Non-pigmented ciliary epithelial cell (primary cell): ENCODE measurements around the gene ZNF213.
"Not testable (repeated sequence)": the region's sequence is repeated elsewhere in the genome, so short reads cannot be mapped to it uniquely, and the experiment has no call there.

Source experiments
- DNase-seq: peaks from one replicate; pipeline ENCODE4 v3.0.0-alpha.2; 2010; ENCODE audit warnings: low read depth

ZNF213 gene

DNA sequence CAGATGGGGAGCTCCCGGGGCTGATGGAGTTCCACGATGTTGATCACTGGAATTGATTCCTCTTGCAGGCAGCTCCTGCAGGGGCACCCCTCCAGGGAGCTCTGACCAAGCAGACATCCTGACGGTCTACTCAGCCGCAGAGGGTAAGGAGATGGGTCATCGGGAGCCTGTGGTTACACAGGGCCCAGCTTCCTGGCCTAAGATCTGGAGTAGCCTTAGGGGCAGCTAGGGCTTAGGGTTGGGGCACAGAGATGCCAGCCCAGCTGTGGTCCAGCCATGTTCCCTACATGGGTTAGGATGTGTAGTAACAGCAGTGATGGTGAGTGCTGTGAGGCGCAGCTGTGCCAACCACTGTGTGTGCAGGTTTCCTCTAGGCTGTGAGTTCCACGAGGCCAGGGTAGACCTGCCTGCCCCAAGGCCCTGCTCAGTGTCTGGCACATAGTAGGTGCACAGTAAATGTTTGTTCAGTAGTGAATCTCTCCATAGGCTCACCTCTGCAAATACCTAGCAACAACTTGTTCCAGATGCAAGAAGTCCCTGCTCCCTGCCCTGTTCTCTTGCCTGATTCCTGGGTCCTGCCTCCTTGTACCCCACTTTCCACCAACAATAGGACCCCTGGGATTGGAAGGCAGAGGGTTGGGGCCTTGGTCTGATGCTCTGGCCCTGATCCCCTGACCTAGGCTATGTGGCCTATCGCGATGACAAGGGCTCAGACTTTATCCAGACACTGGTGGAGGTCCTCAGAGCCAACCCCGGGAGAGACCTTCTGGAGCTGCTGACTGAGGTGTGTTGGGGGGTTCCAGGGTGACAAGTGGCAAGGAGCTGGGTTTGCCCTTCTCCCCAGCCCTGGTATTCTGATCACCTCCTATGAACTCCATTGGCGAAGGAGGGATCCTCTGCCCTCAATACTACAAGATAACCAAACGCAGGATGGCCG lies 13.7 kb downstream of the ZNF213 start:
- DNase-seq: no peak

DNA sequence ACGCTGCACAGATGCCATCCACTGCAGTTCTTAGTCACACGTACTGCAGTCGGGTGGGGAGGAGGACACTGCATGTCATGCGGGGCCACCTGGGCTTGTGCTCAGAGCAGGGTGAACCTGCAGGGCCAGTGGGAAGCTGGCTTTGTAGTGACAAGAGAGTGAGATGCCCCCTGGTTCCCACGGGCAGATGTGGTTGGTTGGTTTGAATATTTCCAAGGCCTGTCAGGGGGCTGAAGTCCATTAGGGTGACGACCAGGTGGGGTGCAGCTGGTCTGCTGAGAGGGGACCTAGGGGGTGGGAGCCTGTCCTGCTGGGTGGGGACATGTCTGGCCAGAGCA lies 14.3 kb downstream of the ZNF213 start:
- no peak for DNase-seq

DNA sequence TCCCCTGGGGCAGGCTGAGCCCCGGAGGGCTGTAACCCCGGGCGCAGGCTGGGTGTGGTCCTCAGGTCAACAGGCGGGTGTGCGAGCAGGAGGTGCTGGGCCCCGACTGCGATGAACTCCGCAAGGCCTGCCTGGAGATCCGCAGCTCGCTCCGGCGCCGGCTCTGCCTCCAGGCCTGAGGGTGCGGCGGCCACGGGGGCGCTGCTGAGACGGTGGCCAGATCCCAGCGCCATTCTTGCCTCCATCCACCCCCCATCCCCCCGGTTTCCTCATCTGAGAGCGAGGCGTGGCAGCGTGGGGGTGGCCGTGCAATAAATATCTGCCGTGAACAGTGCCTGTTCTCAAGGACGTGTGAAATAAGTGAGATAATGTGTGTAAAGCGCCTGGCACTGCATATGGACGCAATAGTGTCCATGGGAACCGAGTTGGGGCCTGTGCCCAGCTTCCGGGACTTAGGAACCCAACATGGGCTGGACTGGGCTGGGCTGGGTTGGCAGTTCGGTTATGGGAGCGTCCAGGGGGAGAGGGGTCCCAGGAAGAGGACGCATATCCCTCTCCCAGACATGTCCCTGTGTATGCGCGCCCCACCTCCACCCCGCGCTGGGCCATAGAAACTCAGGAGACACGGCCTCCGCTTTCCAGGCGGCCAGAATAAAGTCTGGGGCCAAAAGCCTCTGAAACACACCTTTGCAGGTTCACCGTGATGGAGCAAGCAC lies 15.0 kb downstream of the ZNF213 start:
- DNase-seq: no peak

DNA sequence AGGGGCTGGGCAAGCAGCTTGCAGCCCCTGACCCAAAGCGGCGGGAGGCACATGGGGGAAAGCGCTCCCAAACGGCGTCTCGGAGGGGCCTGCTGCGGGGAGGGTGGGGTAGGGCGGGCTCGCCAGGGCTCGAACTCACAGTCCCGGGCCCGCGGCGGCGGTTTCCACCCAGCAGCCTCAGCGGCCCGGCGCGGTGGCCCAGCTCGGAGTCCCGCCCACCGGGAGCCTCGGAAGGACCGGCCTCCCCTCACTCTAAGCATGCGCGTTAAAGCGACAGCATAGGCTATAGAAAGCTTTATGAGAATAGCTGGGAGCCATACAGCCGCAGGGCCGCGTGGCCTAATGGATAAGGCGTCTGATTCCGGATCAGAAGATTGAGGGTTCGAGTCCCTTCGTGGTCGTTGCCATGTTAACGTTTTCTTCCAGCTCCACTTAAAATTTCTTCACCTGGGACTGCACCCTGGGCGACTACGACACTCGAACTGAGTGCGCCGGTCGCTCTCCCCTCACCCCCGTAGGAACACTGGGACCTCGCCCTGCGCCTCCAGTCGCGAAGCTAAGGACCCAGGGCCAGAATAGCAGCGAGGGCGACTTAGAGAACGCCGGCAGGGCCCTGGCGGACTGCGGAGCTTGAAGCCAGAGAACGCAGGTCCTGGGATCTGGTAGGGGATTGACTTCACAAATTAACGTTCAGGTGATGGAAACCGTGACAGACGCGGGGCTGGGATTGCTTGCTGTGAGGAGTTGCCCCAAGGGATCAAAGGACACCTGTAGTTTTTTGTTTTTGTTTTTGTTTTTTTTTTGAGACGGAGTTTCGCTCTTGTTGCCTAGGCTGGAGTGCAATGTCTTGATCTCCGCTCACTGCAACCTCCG lies 15.8 kb downstream of the ZNF213 start:
- DNase-seq: no peak

DNA sequence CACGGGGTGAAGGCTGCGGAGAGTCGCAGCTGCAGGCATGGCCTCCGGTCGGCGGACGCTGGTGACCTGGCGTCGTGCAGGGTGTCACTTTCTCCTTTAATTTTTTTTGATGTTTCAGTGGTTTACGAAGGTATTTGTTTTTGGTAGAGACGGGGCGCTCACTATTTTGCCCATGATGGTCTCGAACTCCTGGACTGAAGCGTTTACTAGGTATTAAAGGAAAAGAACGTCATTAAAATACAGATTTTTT lies 17.1 kb downstream of the ZNF213 start:
- DNase-seq: no peak

DNA sequence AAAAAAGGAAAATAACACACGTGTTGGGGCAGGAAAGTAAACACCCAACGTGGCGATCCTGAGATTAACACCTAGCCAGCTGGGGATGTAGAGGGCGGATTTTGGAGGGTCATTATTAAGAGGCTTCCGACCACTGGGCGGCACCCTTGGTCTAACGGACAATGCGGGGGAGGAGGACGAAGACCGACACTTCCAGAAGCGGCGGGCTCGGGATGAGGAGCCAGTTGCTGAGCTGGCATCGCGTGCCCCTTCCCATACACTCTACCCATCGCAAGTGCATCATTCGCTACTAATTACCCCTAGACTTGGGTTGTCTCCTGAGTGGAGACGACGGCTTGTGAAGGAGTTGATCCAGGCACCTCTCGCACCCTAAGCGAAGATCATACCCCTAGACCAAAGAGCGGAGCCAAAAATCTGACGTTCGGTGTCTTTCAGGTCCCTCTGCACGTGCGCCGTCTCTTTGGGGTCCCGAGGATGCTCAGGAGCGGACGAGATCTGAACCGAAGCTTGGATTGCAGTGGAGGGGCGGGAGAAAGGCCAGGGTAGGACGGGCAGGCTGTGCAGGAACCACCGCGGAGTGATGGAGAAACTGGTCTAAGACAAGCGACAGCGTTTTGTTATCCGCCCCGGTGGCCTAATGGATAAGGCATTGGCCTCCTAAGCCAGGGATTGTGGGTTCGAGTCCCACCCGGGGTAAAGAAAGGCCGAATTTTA lies 17.6 kb downstream of the ZNF213 start:
- DNase-seq: no peak

DNA sequence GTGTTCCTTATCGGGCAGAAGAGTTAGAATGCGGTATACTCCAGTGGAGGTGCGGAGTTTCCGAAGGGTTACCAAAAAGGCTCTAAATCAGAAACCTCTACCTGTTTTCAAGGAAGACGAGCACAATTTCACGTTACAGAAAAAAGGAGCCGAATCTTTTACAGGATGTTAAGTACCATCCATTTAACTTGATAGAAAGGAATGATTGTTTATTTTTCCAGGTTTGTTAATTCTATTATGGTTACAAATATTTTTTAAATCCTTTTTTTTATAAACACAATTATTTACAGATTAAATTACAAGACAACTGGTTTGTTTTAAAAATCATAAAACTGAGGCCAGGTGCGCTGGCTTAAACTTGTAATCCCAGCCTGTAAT lies 18.2 kb downstream of the ZNF213 start:
- no peak for DNase-seq

DNA sequence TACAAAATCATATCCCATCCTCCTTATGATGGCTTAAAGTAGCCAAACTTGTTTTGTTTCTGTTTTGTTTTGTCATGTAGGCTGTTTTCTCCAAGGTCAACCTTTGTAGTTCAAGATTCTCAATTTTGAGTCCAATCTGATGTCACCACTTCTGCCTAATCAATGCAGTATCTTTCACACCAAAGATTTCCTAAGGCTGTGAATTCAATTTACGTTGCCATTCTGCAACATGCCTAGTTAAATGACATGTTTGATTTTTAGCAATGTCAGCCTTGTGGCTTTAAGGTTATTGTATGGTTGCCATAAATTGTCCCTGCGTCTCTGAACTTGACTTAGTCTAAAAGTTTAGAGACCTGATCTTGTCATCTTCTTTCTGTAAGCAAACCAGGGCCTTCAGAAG lies 20.4 kb downstream of the ZNF213 start:
- no peak for DNase-seq

DNA sequence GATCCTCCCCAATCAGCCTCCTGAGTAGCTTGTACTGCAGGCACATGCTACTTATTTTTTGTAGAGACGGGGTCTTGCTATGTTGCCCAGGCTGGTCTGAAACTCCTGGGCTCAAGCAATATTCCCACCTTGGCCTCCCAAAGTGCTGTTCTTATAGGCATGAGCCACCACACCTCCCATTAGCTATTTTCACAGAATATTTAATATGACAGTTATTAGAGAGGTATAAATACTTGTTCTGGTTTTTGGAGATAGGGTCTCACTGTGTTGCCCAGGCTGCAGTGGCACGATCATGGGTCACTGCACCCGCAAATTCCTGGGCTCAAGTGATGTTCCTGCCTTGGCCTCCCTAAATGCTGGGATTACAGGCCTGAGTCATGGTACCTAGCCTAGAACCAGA lies 21.1 kb downstream of the ZNF213 start:
- no peak for DNase-seq

DNA sequence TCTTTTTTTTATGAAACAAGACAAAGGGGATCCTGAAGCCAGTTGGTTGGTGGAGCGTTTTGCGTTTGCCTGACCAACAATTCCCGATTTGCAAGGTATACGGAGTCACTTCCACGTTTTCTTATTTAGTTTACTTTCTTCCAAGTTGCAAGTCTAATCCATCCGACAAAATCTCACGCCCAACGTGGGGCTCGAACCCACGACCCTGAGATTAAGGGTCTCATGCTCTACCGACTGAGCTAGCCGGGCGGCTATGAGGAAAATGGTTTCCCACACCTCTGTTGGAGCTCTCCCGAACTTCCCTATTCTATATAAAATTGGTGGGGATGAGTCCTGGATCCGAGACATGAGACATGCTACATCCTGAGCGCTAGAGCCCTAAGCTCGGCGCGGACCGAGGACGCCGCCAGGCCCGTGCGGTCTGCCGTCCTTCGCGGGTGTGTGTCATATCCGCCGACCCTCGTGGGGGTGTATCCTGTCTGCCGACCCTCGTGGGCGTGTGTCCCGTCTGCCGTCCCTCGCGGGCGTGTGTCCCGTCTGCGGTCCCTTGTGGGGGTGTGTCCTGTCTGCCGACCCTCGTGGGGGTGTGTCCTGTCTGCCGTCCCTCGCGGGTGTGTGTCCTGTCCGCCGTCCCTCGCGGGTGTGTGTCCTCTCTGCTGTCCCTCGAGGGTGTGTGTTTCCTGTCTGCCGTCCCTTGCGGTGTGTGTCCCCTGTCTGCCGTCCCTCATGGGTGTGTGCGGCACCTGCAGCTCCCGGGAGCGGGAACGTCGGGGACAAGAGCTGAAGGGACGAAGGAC lies 22.6 kb downstream of the ZNF213 start:
- peak; percentile 97 for DNase-seq

DNA sequence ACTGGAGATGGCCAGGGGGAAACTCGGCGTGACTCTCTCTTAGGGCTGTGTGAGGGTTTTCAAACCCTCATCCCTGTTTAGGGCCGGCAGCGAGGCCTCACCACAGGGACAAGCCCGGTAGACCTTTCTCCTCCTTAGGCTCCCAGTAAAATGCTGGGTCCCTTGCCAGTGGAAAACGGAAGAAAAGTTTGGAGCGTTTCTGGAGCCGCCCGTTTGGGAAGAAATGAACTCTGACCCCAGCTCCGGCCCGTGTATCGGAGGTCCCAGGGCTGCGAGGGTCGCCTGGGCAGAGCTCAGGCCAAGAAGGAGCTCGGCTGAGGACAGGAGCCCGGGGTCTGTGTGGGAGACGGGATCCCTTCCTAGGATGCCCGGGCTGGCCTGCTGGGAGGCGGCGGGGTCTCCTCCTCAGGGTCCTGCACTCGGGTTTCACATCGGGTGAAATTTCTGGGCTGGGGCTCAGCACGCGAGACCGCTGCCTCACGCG lies 23.2 kb downstream of the ZNF213 start:
- no peak for DNase-seq

DNA sequence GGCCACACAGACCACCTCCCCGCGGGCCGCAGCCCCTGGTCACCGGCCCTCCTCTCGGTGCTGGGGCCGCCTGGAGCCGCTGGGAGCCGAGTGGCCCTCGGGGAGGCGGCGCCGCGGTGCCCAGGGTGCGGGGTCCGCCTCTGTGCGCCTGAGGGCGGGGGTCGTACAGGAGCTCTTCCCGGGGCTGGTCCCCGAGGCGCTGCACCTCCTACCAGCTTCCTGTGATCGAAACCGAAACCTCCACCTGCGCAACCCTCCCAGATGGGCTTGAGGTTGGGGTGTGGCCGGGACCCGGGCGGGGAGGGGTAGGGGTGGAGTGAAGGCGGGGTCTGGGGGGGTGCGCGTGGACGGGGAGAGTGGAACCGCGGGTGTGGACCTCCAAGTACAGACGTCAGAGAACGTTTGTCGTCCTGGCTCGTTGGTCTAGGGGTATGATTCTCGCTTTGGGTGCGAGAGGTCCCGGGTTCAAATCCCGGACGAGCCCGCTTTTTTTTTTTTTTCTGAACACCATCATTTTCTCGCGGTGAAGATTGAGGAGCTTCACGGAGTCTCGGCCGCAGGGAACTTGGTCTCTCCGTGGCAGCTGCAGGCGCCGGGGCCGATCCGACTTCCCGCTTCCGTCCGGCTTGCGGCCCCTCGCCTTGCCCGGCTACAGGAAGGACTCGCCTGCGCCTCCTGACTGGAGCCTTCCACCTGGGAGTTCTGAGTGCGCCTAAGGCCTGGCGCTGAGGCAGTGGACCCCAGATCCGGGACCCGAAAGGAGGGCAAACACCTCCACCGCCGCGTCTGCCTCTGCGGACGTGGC lies 23.9 kb downstream of the ZNF213 start:
- no peak for DNase-seq

DNA sequence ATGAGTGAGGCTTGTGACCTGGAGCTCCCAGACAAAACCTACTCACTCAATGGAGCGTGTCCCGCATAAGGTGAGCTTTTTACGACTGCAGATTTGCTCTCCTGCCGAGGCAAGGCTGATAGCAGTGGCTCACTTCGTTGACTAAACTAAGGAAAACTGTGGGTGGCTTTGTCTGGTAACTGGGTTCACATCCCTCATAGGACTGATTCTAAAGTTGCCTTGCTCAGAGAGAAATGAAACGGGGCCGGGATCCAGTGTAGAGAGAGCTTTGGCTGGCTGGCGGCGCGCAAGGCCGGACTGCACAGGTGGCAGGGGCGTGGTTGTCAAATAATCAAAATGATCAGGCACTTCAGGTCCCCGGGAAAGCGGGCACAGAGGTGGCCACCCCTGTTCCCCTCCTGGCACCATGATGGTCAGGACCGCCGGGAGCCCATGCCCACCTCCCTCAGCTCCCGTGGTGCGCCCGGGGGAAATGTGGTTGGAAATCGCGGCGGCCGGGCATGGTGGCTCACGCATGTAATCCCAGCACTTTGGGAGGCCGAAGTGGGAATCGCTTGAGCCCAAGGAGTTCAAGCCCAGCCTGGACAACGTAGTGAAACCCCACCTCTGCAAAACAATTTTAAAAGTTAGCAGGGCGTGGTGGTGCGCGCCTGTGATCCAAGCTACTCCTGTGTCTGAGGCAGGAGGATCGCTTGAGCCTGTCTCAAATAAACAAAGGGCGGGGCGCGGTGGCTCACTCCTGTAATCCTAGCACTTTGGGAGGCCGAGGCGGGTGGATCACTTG lies 26.6 kb downstream of the ZNF213 start:
- no peak for DNase-seq

DNA sequence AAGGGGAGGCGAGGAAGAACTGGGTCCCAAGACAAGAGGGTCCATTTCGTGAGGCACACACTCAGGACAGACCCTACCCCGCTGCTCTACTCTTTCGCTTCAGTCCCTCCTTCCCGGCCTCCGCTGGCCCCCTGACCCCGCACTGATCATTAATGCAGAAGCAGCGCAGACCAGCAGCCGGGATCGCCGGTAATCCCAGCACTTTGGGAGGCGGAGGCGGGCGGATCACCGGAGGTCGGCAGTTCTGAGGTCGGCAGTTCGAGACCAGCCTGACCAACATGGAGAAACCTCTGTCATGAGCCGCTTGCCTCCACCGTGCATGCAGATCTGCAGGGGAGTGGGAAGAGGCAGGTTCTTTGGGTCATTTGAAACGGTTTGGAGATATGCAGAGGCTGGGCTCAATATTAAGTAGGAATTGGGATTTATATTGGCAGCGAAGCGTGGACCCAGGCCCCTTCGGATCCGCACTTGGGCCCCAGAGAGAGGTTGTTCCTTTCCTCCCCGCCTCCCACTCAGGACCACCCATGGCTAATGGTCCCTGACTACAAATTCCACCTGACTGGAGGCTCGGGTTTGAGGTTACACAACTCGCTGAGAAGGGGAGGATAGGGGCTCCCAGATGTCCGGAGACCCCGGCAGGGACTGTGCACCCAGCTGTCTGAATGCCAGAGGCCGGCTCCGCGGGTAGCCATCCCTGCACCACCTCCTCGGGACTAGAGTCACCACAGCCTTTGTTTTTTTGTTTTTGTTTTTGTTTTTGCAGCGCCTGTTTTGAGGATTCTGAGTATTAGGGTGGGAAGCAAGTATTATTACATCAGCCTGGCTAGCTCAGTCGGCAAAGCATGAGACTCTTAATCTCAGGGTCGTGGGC lies 29.5 kb downstream of the ZNF213 start:
- DNase-seq: no peak

DNA sequence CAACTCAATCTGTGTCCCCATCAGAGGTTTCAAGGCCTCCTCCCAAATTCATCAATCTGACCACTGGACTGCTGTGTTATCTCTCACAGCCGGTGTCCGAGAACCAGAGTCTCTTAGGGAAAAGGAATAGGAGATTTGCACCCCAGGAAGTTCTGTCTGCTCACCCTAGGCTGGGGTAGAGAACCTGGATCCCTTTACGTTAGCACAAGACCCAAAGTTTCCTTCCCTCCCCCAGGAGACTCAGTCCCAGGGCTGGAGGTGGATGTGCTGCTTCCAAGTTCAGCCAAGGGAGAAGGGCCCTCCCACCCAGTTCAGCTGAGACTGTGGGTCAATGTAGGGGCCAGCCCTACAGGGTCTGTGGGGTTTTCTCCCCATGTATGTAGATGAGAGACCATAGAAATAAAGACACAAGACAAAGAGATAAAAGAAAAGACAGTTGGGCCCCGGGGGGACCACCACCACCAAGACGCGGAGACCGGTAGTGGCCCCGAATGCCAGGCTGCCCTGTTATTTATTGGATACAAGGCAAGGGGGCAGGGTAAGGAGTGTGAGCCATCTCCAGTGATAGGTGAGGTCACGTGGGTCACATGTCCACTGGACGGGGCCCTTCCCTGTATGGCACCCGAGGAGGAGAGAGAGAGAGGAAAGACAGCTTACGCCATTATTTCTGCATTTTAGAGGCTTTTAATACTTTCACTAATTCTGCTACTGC lies 30.4 kb downstream of the ZNF213 start:
- no peak for DNase-seq

DNA sequence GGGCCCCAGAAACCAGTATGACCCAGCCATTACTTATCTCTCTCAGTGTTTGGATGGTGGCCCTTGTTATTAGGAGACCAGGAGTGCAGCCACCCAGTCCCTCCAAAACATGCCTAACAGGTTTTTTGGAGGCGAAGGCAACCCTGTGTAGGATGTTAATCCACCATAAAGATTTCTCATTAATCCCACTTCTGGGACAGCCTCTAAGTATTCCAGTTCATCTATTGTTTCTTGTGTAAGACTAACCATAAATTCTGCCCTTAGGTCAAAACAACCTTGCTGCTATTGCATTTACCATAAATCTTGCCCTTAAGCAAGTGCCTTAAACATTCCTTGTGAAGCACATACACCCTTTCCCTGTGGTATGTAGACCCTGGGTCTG lies 31.7 kb downstream of the ZNF213 start:
- DNase-seq: no peak

DNA sequence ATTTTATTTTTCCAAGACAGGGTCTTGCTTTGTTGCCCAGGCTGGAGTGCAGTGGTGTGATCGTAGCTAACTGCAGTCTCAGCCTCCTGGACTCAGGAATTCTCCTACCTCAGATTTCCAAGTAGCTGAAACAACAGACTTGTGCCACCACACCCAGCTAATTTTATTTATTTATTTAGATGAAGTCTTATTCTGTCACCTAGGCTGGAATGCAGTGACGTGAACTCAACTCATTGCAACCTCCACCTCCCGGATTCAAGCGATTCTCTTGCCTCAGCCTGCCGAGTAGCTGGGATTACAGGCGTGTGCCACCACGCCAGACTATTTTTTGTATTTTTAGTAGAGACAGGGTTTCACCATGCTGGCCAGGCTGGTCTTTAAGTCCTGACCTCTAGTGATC lies 33.9 kb downstream of the ZNF213 start:
- DNase-seq: not testable (repeated sequence)
